ENCODE measurements around the gene GNG7. TPM values are rescaled to one million over a fixed set of nuclear protein-coding genes. Genes with fewer than 3 reads are reported as not detected.

GNG7 gene
- polyA plus RNA-seq, 1 donor (not counting 4 experiments of a cell fraction or from before 2014, with no cell fraction given) = 0.01 TPM

GRCh38 chr19:2744113-2744512 lies 41.6 kb upstream of the GNG7 start:
- dilution Hi-C loops (cut with MboI; ENCODE audit: extremely low pct_ligation_motif_present, low sequenced_read_pairs) = no loop called here
- H3K36me3 ChIP-seq (ENCODE audit: control insufficient read depth in 2 of 2, extremely low read depth in 1 of 2, insufficient read depth in 2 of 2, low read length in 2 of 2) = no peaks in the 10 kb centered on the region

DNA sequence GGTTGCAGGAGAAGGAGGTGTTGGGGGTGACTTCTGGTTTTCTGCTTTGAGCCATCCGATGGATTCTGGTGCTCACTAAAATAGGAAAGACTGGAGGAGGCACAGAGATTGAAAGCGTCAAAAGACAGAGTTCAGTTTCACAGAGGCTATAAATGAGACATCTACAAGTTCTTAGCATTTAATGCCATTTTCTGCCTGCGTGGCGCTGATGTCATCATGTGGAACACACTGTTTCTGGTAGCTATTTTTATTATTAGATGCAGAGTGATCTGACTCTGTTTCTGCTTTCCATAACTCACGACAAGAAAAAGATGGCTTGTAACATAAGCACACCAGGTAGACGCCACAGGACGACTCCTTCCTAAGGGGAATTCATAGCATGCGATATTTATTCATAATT lies 40.6 kb upstream of the GNG7 start:
- H3K9me3 ChIP-seq (ENCODE audit: control insufficient read depth, low read depth, low read length) = no peaks in the 10 kb centered on the region
- H3K79me2 ChIP-seq (ENCODE audit: control insufficient read depth, insufficient read depth, low read length) = peaks cover 11% of the 10 kb centered on the region
- H3K27ac ChIP-seq (ENCODE audit: control insufficient read depth, insufficient read depth, low read length) = no peak overlapping the region
- no peaks in the 10 kb centered on the region for H4K20me1 ChIP-seq (ENCODE audit: control insufficient read depth, extremely low read depth, insufficient read depth, low read length)
- no peak overlapping the region for H3K4me2 ChIP-seq (ENCODE audit: control insufficient read depth, extremely low read depth, insufficient read depth, low read depth, low read length)
- no peak overlapping the region for H3K9ac ChIP-seq (ENCODE audit: control insufficient read depth, extremely low read depth, insufficient read depth, low read length)
- H3K4me1 ChIP-seq (ENCODE audit: control insufficient read depth, extremely low read depth, insufficient read depth, low read length) = peaks cover 3% of the 10 kb centered on the region
- DNase-seq (ENCODE audit: low read depth, low spot score) (no peak), FAIRE-seq (no peak)
- H3K9me1 ChIP-seq (ENCODE audit: control insufficient read depth, extremely low read depth, insufficient read depth, low read length) = no peaks in the 10 kb centered on the region
- no peaks in the 10 kb centered on the region for H3K36me3 ChIP-seq (ENCODE audit: control insufficient read depth in 2 of 2, extremely low read depth in 1 of 2, insufficient read depth in 2 of 2, low read length in 2 of 2)
- dilution Hi-C loops (cut with MboI; ENCODE audit: extremely low pct_ligation_motif_present, low sequenced_read_pairs) = no loop called here
- H2AFZ ChIP-seq (ENCODE audit: control insufficient read depth, low read length) = no peak overlapping the region
- H3K4me3 ChIP-seq (ENCODE audit: control insufficient read depth in 2 of 3, extremely low read depth in 1 of 3, insufficient read depth in 2 of 3, low read depth in 1 of 3, low read length in 3 of 3) = no peak overlapping the region
- no peaks in the 10 kb centered on the region for H3K27me3 ChIP-seq (ENCODE audit: control insufficient read depth, extremely low read depth, insufficient read depth, low read length)
- TF ChIP-seq, protein P1, sequence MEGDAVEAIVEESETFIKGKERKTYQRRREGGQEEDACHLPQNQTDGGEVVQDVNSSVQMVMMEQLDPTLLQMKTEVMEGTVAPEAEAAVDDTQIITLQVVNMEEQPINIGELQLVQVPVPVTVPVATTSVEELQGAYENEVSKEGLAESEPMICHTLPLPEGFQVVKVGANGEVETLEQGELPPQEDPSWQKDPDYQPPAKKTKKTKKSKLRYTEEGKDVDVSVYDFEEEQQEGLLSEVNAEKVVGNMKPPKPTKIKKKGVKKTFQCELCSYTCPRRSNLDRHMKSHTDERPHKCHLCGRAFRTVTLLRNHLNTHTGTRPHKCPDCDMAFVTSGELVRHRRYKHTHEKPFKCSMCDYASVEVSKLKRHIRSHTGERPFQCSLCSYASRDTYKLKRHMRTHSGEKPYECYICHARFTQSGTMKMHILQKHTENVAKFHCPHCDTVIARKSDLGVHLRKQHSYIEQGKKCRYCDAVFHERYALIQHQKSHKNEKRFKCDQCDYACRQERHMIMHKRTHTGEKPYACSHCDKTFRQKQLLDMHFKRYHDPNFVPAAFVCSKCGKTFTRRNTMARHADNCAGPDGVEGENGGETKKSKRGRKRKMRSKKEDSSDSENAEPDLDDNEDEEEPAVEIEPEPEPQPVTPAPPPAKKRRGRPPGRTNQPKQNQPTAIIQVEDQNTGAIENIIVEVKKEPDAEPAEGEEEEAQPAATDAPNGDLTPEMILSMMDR (optimal IDR thresholded peaks at IDR 0.05 in 1 of 3, IDR thresholded peaks at IDR 0.05 in 1 of 3, conservative IDR thresholded peaks at IDR 0.05 in 1 of 3; ENCODE audit: extremely low read depth in 1 of 3, insufficient read depth in 2 of 3, low read length in 3 of 3) = no peak
- TF ChIP-seq EZH2 (IDR thresholded peaks at IDR 0.05; ENCODE audit: low read length) = no peak

More at GRCh38 chr19:2744113-2744512, 41.6 kb upstream of the GNG7 start:
- FAIRE-seq (no peak), DNase-seq (ENCODE audit: low read depth, low spot score) (no peak)
- peaks cover 1% of the 10 kb centered on the region for H3K4me1 ChIP-seq (ENCODE audit: control insufficient read depth, extremely low read depth, insufficient read depth, low read length)
- no peaks in the 10 kb centered on the region for H3K9me1 ChIP-seq (ENCODE audit: control insufficient read depth, extremely low read depth, insufficient read depth, low read length)
- H2AFZ ChIP-seq (ENCODE audit: control insufficient read depth, low read length) = no peak overlapping the region
- no peaks in the 10 kb centered on the region for H3K27me3 ChIP-seq (ENCODE audit: control insufficient read depth, extremely low read depth, insufficient read depth, low read length)
- TF ChIP-seq EZH2 (IDR thresholded peaks at IDR 0.05; ENCODE audit: low read length) = no peak
- TF ChIP-seq, protein P1 (optimal IDR thresholded peaks at IDR 0.05 in 1 of 3, IDR thresholded peaks at IDR 0.05 in 1 of 3, conservative IDR thresholded peaks at IDR 0.05 in 1 of 3; ENCODE audit: extremely low read depth in 1 of 3, insufficient read depth in 2 of 3, low read length in 3 of 3) = no peak
- H3K9ac ChIP-seq (ENCODE audit: control insufficient read depth, extremely low read depth, insufficient read depth, low read length) = no peak overlapping the region
- no peak overlapping the region for H3K27ac ChIP-seq (ENCODE audit: control insufficient read depth, insufficient read depth, low read length)
- no peak overlapping the region for H3K4me2 ChIP-seq (ENCODE audit: control insufficient read depth, extremely low read depth, insufficient read depth, low read depth, low read length)
- H3K79me2 ChIP-seq (ENCODE audit: control insufficient read depth, insufficient read depth, low read length) = peaks cover 6% of the 10 kb centered on the region
- no peaks in the 10 kb centered on the region for H3K9me3 ChIP-seq (ENCODE audit: control insufficient read depth, low read depth, low read length)
- H4K20me1 ChIP-seq (ENCODE audit: control insufficient read depth, extremely low read depth, insufficient read depth, low read length) = no peaks in the 10 kb centered on the region
- no peak overlapping the region for H3K4me3 ChIP-seq (ENCODE audit: control insufficient read depth in 2 of 3, extremely low read depth in 1 of 3, insufficient read depth in 2 of 3, low read depth in 1 of 3, low read length in 3 of 3)
